Gastrocnemius medialis (tissue), 4 donors: Measurements from ENCODE around the gene ZSCAN29.

Experiments used
- CTCF ChIP-seq, 5 experiments: fragments of 450-650 bp in 3 of 5; fragments of 200-600 bp in 2 of 5; sonication (generic) in 2 of 5; IDR thresholded peaks in 4 of 5; conservative IDR thresholded peaks in 1 of 5; 1 replicate in 4 of 5; 2 replicates in 1 of 5; pipeline ENCODE4 v1.5.1; 2016 to 2019; ENCODE audit warnings: antibody characterized with exemption in 5 of 5, mild to moderate bottlenecking in 3 of 5, moderate library complexity in 3 of 5
- POLR2A ChIP-seq, 2 donors: fragments of 450-650 bp; IDR thresholded peaks; one replicate each; pipeline ENCODE4 v1.6.1; 2017; ENCODE audit warnings: antibody characterized with exemption in 2 of 2, mild to moderate bottlenecking in 2 of 2, moderate library complexity in 2 of 2

DNA sequence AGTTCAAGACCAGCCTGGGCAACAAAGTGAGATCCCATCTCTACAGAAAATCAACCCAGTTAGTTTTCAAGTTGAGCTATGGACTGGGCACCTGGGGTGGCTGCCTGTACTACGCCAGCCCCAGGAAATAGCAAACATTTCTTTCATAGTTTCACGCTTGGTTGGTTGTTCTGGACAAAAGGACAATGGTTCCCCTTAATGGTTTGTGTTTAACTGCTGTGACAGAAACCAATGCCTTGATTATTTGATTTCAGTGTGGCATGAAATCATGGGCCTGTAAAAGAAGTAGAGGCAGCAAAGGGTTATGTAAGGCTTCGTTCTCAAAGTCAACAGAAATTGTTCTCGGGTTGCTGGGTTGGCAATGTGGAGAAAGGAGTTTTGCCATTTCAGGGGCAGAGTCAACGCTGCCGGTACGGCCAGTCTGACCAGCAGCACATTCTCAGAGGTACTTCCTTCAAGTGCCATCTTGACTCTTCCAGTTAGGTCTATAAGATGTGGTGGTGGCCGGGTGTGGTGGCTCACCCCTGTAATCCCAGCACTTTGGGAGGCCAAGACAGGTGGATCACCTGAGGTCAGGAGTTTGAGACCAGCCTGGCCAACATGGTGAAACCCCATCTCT, 53.2 kb downstream of the ZSCAN29 start:
- no peak for TF ChIP-seq CTCF (IDR thresholded peaks at IDR 0.05 in 4 of 5, conservative IDR thresholded peaks at IDR 0.05 in 1 of 5)
- TF ChIP-seq POLR2A (IDR thresholded peaks at IDR 0.05), result no peak
